T-helper 2 cell (primary cell): ENCODE data around the gene CENPP.
"Not testable (repeated sequence)": the region's sequence is repeated elsewhere in the genome, so short reads cannot be mapped to it uniquely, and the experiment has no call there.

ENCODE experiments used
- DNase-seq, 5 experiments: peaks; one replicate each; pipeline versions ENCODE4 v3.0.0 to v3.0.0-alpha.2; 2012 to 2022

CENPP gene

GRCh38 chr9:92547356-92547755 is 221.6 kb downstream of the CENPP start:
- no peak for DNase-seq

- no peak for DNase-seq
Observed at GRCh38 chr9:92550765-92551164, 225.0 kb downstream of the CENPP start.

GRCh38 chr9:92558612-92559374 is 233.0 kb downstream of the CENPP start:
- DNase-seq: no peak

- no peak for DNase-seq
Observed at GRCh38 chr9:92561374-92562330, 235.9 kb downstream of the CENPP start.

- DNase-seq: no peak
Observed at GRCh38 chr9:92562461-92562967, 236.8 kb downstream of the CENPP start.

GRCh38 chr9:92563116-92564100 is 237.7 kb downstream of the CENPP start:
- DNase-seq: no peak

GRCh38 chr9:92564504-92564903 is 238.8 kb downstream of the CENPP start:
- no peak for DNase-seq

- no peak for DNase-seq
Observed at GRCh38 chr9:92564982-92565381, 239.2 kb downstream of the CENPP start.

GRCh38 chr9:92571871-92572270 is 246.1 kb downstream of the CENPP start:
- not testable (repeated sequence) for DNase-seq

GRCh38 chr9:92573612-92574011 is 247.9 kb downstream of the CENPP start:
- not testable (repeated sequence) for DNase-seq

GRCh38 chr9:92576175-92576574 is 250.4 kb downstream of the CENPP start:
- no peak for DNase-seq

- no peak for DNase-seq
Observed at GRCh38 chr9:92589923-92590322, 264.2 kb downstream of the CENPP start.

GRCh38 chr9:92590377-92590776 is 264.6 kb downstream of the CENPP start:
- no peak for DNase-seq

GRCh38 chr9:92592537-92592936 is 266.8 kb downstream of the CENPP start:
- DNase-seq: no peak

- DNase-seq: no peak
Observed at GRCh38 chr9:92592946-92593861, 267.5 kb downstream of the CENPP start.

GRCh38 chr9:92595075-92595474 is 269.3 kb downstream of the CENPP start:
- DNase-seq: not testable (repeated sequence)

GRCh38 chr9:92595930-92596329 is 270.2 kb downstream of the CENPP start:
- DNase-seq: no peak

- DNase-seq: no peak
Observed at GRCh38 chr9:92598382-92598781, 272.6 kb downstream of the CENPP start.

GRCh38 chr9:92599938-92600461 is 274.2 kb downstream of the CENPP start:
- DNase-seq: no peak

- DNase-seq: no peak
Observed at GRCh38 chr9:92600462-92601261, 274.9 kb downstream of the CENPP start.
